ENCODE measurements around the gene GALK1. TPM values are rescaled to one million over a fixed set of nuclear protein-coding genes. Genes with fewer than 3 reads are reported as not detected.
"Not testable (repeated sequence)": the region's sequence is repeated elsewhere in the genome, so short reads cannot be mapped to it uniquely, and the experiment has no call there.

GALK1 gene
- total RNA-seq, 4 donors from 2014 or later = 13.7 to 23.2 (median 20.4) TPM

- H3K36me3 ChIP-seq = peaks cover 0 to 70% of the 10 kb centered on the region in 2 donors
Measured at GRCh38 chr17:75811174-75811573, 46.2 kb upstream of the GALK1 start.

GRCh38 chr17:75810756-75811155, 45.8 kb upstream of the GALK1 start:
- peaks cover 0 to 23% (median 18%) of the 10 kb centered on the region in 3 donors for H3K4me1 ChIP-seq
- H3K27me3 ChIP-seq, H3K9me3 ChIP-seq, H3K4me3 ChIP-seq, ATAC-seq: not testable (repeated sequence)
- H3K36me3 ChIP-seq = peaks cover 0 to 66% of the 10 kb centered on the region in 2 donors
- 94% methylated on average over 10 of the region's 11 CpGs; no CpG with 5 or more reads in 1 of the 2 donors for WGBS, 2 donors (ENCODE audit: low coverage in 1 of 2)
- H3K27ac ChIP-seq = peak overlapping the region in 1 of 4 donors; percentile 74

More at GRCh38 chr17:75811174-75811573, 46.2 kb upstream of the GALK1 start:
- no peak for TF ChIP-seq POLR2AphosphoS5 (IDR thresholded peaks at IDR 0.05)
- no peak for TF ChIP-seq EP300 (IDR thresholded peaks at IDR 0.05)
- TF ChIP-seq, protein P1, sequence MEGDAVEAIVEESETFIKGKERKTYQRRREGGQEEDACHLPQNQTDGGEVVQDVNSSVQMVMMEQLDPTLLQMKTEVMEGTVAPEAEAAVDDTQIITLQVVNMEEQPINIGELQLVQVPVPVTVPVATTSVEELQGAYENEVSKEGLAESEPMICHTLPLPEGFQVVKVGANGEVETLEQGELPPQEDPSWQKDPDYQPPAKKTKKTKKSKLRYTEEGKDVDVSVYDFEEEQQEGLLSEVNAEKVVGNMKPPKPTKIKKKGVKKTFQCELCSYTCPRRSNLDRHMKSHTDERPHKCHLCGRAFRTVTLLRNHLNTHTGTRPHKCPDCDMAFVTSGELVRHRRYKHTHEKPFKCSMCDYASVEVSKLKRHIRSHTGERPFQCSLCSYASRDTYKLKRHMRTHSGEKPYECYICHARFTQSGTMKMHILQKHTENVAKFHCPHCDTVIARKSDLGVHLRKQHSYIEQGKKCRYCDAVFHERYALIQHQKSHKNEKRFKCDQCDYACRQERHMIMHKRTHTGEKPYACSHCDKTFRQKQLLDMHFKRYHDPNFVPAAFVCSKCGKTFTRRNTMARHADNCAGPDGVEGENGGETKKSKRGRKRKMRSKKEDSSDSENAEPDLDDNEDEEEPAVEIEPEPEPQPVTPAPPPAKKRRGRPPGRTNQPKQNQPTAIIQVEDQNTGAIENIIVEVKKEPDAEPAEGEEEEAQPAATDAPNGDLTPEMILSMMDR (IDR thresholded peaks at IDR 0.05) = no peak
- no peak for TF ChIP-seq POLR2A (IDR thresholded peaks at IDR 0.05)
- no peak for ATAC-seq
- no peak overlapping the region for H3K27ac ChIP-seq
- peaks cover 0 to 23% (median 18%) of the 10 kb centered on the region in 3 donors for H3K4me1 ChIP-seq
- H3K27me3 ChIP-seq = no peaks in the 10 kb centered on the region
- 100% methylated on average over 2 of the region's 7 CpGs; no CpG with 5 or more reads in 1 of the 2 donors for WGBS, 2 donors (ENCODE audit: low coverage in 1 of 2)
- H3K4me3 ChIP-seq = no peak overlapping the region
- H3K9me3 ChIP-seq = no peaks in the 10 kb centered on the region

- Histone ChIP-seq H3K27ac (peak overlapping the region in 2 of 4 donors; percentile 74 to 79), H3K36me3 (peaks cover 0 to 60% of the 10 kb centered on the region in 2 donors), H3K27me3 (no peaks in the 10 kb centered on the region), H3K4me1 (peaks cover 0 to 23% (median 18%) of the 10 kb centered on the region in 3 donors), H3K4me3 (no peak overlapping the region), H3K9me3 (no peaks in the 10 kb centered on the region)
- TF ChIP-seq POLR2A (IDR thresholded peaks at IDR 0.05) (no peak), POLR2AphosphoS5 (IDR thresholded peaks at IDR 0.05) (no peak), EP300 (IDR thresholded peaks at IDR 0.05) (no peak)
- TF ChIP-seq, protein P1 (IDR thresholded peaks at IDR 0.05) = no peak
- ATAC-seq = no peak
- WGBS, 2 donors (ENCODE audit: low coverage in 1 of 2) = 81 to 91% methylated on average over 4 of the region's 5 CpGs
Measured at GRCh38 chr17:75810216-75810615, 45.2 kb upstream of the GALK1 start.

GRCh38 chr17:75809631-75810111, 44.7 kb upstream of the GALK1 start:
- Histone ChIP-seq H3K4me3 (no peak overlapping the region), H3K36me3 (peaks cover 0 to 55% of the 10 kb centered on the region in 2 donors), H3K4me1 (peaks cover 0 to 23% (median 18%) of the 10 kb centered on the region in 3 donors), H3K9me3 (no peaks in the 10 kb centered on the region), H3K27me3 (no peaks in the 10 kb centered on the region), H3K27ac (peak overlapping the region in 3 of 4 donors; percentile 70 to 79 (median 74))
- TF ChIP-seq POLR2AphosphoS5 (IDR thresholded peaks at IDR 0.05) (no peak), EP300 (IDR thresholded peaks at IDR 0.05) (no peak), POLR2A (IDR thresholded peaks at IDR 0.05) (no peak)
- TF ChIP-seq, protein P1 (IDR thresholded peaks at IDR 0.05) = no peak
- WGBS, 2 donors (ENCODE audit: low coverage in 1 of 2) = 67% methylated on average over 1 of the region's 24 CpGs; no CpG with 5 or more reads in 1 of the 2 donors
- ATAC-seq = no peak

DNA sequence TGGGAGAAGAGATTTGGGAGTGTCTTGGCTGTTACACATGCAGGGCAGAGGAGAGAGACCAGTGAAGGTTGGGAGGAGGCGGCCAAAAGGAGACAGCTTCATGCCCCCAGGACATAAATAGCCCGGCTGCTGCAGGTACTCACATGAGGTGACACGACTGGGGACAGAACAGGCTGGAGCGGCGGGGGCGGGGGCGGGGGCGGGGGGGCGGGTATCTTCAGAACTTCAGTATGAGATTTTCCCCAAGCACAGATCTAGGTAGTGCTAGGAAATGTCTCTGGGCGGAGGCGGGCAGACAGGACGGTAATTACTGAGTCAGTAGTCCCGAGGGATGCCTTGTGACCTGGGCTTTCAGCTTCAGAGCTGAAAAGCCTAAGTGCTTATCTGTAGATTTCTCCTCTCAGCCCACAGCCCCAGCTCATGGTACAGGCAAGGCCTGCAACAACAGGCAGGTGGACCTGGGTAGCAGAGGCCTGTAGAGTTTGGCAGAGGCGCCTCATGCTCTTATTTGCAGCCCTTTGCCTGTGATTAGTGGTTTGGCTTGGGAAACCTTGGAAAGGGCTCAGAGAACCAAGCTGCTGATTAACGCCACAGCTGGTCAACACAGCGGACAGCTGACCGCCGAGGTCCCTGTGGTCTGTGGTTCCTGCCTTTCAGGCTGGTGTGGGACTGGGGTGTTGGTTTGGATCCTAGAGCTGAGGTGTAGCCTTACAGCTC, 44.1 kb upstream of the GALK1 start:
- WGBS, 2 donors (ENCODE audit: low coverage in 1 of 2) = 66 to 73% methylated on average over 3 to 11 of the region's 18 CpGs
- ATAC-seq = peak; percentile 82
- Histone ChIP-seq H3K27ac (peak overlapping the region in 3 of 4 donors; percentile 70 to 79 (median 74)), H3K4me3 (no peak overlapping the region), H3K27me3 (no peaks in the 10 kb centered on the region), H3K36me3 (peaks cover 0 to 49% of the 10 kb centered on the region in 2 donors), H3K9me3 (no peaks in the 10 kb centered on the region), H3K4me1 (peaks cover 0 to 23% (median 18%) of the 10 kb centered on the region in 3 donors)
- TF ChIP-seq EP300 (IDR thresholded peaks at IDR 0.05) (no peak), POLR2A (IDR thresholded peaks at IDR 0.05) (no peak), POLR2AphosphoS5 (IDR thresholded peaks at IDR 0.05) (no peak)
- TF ChIP-seq, protein P1 (IDR thresholded peaks at IDR 0.05) = no peak

Data from gastroesophageal sphincter (tissue), 4 donors.